Measurements from ENCODE around the gene PPM1A.

Gene PPM1A

GRCh38 chr14:60323199-60323896, 74.3 kb downstream of the PPM1A start:
- ChIA-PET CTCF (interaction anchor here (0.6 to 0.8 kb wide), 2 partner anchors 20 to 163 kb away, joined by 3 read pairs; no protein-coding TSS in a partner anchor), POLR2A (interaction anchor here (0.7 to 1.4 kb wide), 2 partner anchors 13 to 74 kb away, joined by 3 read pairs; partner anchors contain the start of gene PPM1A)
- no peak for TF ChIP-seq LEF1 (IDR thresholded peaks at IDR 0.05; ENCODE audit: borderline replicate concordance)
- no peak for TF ChIP-seq CTBP1 (IDR thresholded peaks at IDR 0.05; ENCODE audit: borderline replicate concordance)
- TF ChIP-seq BHLHE40 (IDR thresholded peaks at IDR 0.05; ENCODE audit: borderline replicate concordance), result no peak
- no peak for TF ChIP-seq PKNOX1 (IDR thresholded peaks at IDR 0.05)
- DNase-seq (ENCODE audit: extremely low spot score), result no peak

GRCh38 chr14:60324837-60325236, 75.8 kb downstream of the PPM1A start:
- no peak for DNase-seq (ENCODE audit: extremely low spot score)
- TF ChIP-seq BHLHE40 (IDR thresholded peaks at IDR 0.05; ENCODE audit: borderline replicate concordance), result no peak
- TF ChIP-seq FOXM1 (IDR thresholded peaks at IDR 0.05; ENCODE audit: borderline replicate concordance), result no peak
- ChIA-PET POLR2A (no interaction called here), CTCF (interaction anchor here (0.7 kb wide), 1 partner anchor 254 kb away, joined by 3 read pairs; no protein-coding TSS in a partner anchor)

DNA sequence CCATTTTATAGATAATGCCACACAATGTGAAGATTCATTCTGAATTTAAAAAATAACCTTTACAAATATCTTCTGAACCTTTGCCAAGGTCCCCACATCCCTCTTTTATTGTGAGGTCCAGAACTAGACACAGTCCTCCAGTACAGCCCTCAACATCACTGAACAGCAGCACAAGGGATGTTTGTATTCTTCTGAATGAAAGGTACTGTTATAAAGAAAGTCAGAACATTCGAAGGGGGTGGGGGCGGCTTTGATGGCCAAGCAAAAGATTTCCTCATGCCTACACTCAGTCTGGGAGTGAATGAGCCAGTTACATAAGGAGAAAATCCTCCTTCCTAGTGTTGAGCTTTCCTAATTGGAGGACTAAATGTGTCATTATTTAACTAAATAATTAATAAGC, 77.3 kb downstream of the PPM1A start:
- DNase-seq (ENCODE audit: extremely low spot score), result no peak
- CTCF ChIA-PET, result no interaction called here
- POLR2A ChIA-PET, result interaction anchor here (1.0 to 1.1 kb wide), 2 partner anchors 77 to 78 kb away, joined by 3 read pairs; partner anchors contain the start of gene PPM1A

DNA sequence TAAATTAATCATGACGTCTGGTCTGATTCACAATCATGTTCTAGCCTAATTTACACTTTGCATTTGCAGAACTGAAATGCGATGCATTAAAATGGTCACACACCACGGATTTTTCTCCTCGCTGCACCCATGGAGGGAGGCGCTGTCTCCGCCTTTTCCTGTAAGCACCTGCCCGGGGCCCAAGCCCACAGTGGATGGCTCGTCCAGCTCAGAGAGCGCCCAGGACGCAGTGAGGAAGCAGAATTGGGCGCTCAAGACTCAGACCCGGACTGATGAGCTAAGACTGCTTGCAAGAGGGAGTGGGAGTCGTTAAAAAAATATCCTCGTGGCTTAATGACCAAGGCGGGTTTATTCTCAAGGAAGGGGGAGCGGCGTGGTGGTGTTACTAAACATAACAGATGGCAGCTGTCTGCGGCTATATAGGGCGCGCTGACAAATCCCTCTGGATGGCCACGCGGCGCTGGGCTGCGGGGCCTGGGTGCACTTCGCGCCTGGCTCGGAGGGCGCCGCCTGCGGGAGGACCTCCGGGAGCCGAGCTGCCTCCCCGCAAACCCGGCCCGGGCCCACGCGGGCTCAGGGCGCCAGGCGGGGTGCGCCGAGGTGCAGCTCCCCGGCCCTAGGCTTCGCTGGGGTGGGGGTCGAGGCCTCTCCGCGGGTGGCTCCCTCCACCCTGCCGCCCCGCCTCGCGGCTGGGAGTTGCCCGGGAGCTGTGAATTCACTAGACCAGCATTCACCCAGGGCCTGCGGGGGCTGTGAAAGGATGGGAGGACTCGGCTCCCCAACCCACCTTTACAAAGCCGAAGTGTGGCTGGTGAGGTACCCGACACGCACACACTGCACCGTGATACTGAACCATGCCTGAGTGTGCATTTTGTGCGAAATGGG, 78.7 kb downstream of the PPM1A start:
- ChIA-PET CTCF (interaction anchor here (1.0 to 1.2 kb wide), 3 partner anchors 18 to 234 kb away, joined by 3 to 5 read pairs (median 5); no protein-coding TSS in a partner anchor), POLR2A (interaction anchor here (1.2 to 1.4 kb wide), 2 partner anchors 77 to 79 kb away, joined by 4 to 6 read pairs; partner anchors contain the start of gene PPM1A)
- DNase-seq (ENCODE audit: extremely low spot score), result peak; percentile 13
- TF ChIP-seq L3MBTL2 (conservative IDR thresholded peaks at IDR 0.05) (peak; percentile 64; the same call in 1 of the 2 replicates), FOXM1 (IDR thresholded peaks at IDR 0.05; ENCODE audit: borderline replicate concordance) (no peak), ZNF384 (IDR thresholded peaks at IDR 0.05) (no peak), NFRKB (IDR thresholded peaks at IDR 0.05) (no peak), SUZ12 (IDR thresholded peaks at IDR 0.05) (no peak), ARNT (IDR thresholded peaks at IDR 0.05) (no peak), HDGF (IDR thresholded peaks at IDR 0.05; ENCODE audit: borderline replicate concordance) (no peak), ELF4 (IDR thresholded peaks at IDR 0.05) (no peak)

More for the DNA sequence above, 77.3 kb downstream of the PPM1A start:
- TF ChIP-seq ZNF384 (IDR thresholded peaks at IDR 0.05), result no peak
- no peak for TF ChIP-seq TARDBP (IDR thresholded peaks at IDR 0.05)
- TF ChIP-seq FOXA1 (IDR thresholded peaks at IDR 0.05), result no peak
- TF ChIP-seq FOXM1 (IDR thresholded peaks at IDR 0.05; ENCODE audit: borderline replicate concordance), result no peak
- TF ChIP-seq SUZ12 (IDR thresholded peaks at IDR 0.05), result no peak
- TF ChIP-seq ELF4 (IDR thresholded peaks at IDR 0.05), result no peak
- no peak for TF ChIP-seq CTBP1 (IDR thresholded peaks at IDR 0.05; ENCODE audit: borderline replicate concordance)
- no peak for TF ChIP-seq ARNT (IDR thresholded peaks at IDR 0.05)
- no peak for TF ChIP-seq SP1 (IDR thresholded peaks at IDR 0.05)
- TF ChIP-seq HDGF (IDR thresholded peaks at IDR 0.05; ENCODE audit: borderline replicate concordance), result no peak
- TF ChIP-seq BHLHE40 (IDR thresholded peaks at IDR 0.05; ENCODE audit: borderline replicate concordance), result no peak
- TF ChIP-seq L3MBTL2 (conservative IDR thresholded peaks at IDR 0.05), result no peak
- no peak for TF ChIP-seq NFRKB (IDR thresholded peaks at IDR 0.05)
- TF ChIP-seq FOXK2 (IDR thresholded peaks at IDR 0.05), result no peak
- TF ChIP-seq LEF1 (IDR thresholded peaks at IDR 0.05; ENCODE audit: borderline replicate concordance), result no peak
- no peak for TF ChIP-seq PKNOX1 (IDR thresholded peaks at IDR 0.05)

- POLR2A ChIA-PET, result no interaction called here
- DNase-seq (ENCODE audit: extremely low spot score), result no peak
- CTCF ChIA-PET, result interaction anchor here (1.2 kb wide), 1 partner anchor 18 kb away, joined by 5 read pairs; no protein-coding TSS in a partner anchor
- TF ChIP-seq FOXM1 (IDR thresholded peaks at IDR 0.05; ENCODE audit: borderline replicate concordance), result no peak
- TF ChIP-seq SUZ12 (IDR thresholded peaks at IDR 0.05), result no peak
- no peak for TF ChIP-seq TARDBP (IDR thresholded peaks at IDR 0.05)
- no peak for TF ChIP-seq PKNOX1 (IDR thresholded peaks at IDR 0.05)
- no peak for TF ChIP-seq FOXK2 (IDR thresholded peaks at IDR 0.05)
- TF ChIP-seq CTBP1 (IDR thresholded peaks at IDR 0.05; ENCODE audit: borderline replicate concordance), result no peak
- TF ChIP-seq NFRKB (IDR thresholded peaks at IDR 0.05), result no peak
- TF ChIP-seq HDGF (IDR thresholded peaks at IDR 0.05; ENCODE audit: borderline replicate concordance), result no peak
- no peak for TF ChIP-seq FOXA1 (IDR thresholded peaks at IDR 0.05)
- no peak for TF ChIP-seq L3MBTL2 (conservative IDR thresholded peaks at IDR 0.05)
- no peak for TF ChIP-seq ARNT (IDR thresholded peaks at IDR 0.05)
- no peak for TF ChIP-seq ZNF384 (IDR thresholded peaks at IDR 0.05)
- no peak for TF ChIP-seq LEF1 (IDR thresholded peaks at IDR 0.05; ENCODE audit: borderline replicate concordance)
- no peak for TF ChIP-seq SP1 (IDR thresholded peaks at IDR 0.05)
- TF ChIP-seq BHLHE40 (IDR thresholded peaks at IDR 0.05; ENCODE audit: borderline replicate concordance), result no peak
- TF ChIP-seq ELF4 (IDR thresholded peaks at IDR 0.05), result no peak
Observed at GRCh38 chr14:60328583-60328982, 79.6 kb downstream of the PPM1A start.
